GM12801 (cell line): ENCODE measurements around the gene LEF1.

Experiments
- TF ChIP-seq, protein P1 (sequence below): IDR thresholded peaks from one replicate; pipeline ENCODE4 v1.5.1; 2011; ENCODE audit warnings: control low read depth; ENCODE audit not compliant: insufficient read length; ENCODE audit errors: extremely low read depth

The LEF1 gene

DNA sequence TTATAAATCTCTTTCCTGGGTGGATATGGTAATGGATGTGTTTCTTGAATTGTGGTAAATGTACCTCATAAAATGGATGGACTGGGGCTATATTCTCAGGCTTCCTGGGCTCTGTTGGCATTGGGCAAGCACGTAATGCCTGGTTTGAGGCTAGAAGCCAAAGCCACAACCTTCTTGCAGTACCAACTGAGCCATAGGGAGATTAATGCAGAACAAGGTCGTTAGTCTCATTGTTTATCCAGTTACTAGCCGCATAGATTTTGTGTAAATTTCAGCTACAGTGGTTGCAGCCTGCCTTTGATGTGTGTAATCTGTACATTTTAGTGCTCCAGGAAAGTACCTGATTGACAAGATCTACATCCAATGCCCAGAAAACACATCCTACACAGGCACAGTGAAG is 7.2 kb upstream of the LEF1 start:
- TF ChIP-seq, protein P1, sequence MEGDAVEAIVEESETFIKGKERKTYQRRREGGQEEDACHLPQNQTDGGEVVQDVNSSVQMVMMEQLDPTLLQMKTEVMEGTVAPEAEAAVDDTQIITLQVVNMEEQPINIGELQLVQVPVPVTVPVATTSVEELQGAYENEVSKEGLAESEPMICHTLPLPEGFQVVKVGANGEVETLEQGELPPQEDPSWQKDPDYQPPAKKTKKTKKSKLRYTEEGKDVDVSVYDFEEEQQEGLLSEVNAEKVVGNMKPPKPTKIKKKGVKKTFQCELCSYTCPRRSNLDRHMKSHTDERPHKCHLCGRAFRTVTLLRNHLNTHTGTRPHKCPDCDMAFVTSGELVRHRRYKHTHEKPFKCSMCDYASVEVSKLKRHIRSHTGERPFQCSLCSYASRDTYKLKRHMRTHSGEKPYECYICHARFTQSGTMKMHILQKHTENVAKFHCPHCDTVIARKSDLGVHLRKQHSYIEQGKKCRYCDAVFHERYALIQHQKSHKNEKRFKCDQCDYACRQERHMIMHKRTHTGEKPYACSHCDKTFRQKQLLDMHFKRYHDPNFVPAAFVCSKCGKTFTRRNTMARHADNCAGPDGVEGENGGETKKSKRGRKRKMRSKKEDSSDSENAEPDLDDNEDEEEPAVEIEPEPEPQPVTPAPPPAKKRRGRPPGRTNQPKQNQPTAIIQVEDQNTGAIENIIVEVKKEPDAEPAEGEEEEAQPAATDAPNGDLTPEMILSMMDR, result no peak

GRCh38 chr4:108174856-108175255 is 6.1 kb upstream of the LEF1 start:
- TF ChIP-seq, protein P1, result no peak

- TF ChIP-seq, protein P1, result no peak
Observed at GRCh38 chr4:108173599-108174057, 4.9 kb upstream of the LEF1 start.

DNA sequence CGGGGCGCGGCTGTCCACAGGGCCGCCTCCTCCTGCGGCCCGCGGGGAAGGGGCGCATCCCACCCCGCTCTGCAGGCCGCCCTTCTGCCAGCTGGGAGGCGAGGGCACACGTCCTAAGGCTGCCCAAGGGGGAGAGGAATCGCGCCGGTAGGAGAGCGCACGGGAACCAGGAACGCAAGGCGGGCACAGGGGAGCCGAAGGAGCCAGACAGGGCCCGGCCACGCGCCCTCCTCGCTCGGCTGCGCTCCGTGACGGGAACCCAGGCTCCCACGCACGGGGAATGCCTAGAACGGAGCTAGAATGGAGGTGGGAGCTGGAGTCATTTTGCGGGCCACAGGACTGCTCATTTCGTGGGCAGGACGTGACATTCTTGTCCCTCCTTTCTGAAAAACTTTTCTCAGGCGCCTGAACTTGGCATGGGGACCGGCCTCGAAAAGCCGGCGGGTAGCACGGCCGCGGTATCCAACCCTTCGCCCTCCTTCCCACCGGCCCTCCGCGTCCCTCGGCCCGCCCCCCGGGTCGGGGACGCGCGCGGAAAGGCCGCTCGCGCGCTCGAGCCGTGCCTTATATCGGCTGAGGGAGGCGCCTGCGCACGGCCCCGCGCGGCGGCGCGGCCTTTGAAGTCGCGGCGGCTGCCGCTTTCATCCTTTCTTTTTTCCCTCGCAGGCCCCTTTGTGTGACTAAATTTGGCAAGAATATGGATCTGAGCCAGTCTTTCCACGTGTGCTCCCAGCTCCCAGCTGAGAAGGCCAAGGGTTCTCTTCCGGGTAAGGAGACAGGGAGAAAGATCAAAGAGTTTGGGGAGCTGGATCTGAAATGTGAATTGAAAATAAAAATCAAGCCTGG is 4.2 kb upstream of the LEF1 start:
- TF ChIP-seq, protein P1, result no peak

- TF ChIP-seq, protein P1, result no peak
Observed at GRCh38 chr4:108172231-108172752, 3.6 kb upstream of the LEF1 start.

GRCh38 chr4:108171339-108172230 is 2.9 kb upstream of the LEF1 start:
- TF ChIP-seq, protein P1, result no peak
